OCI-LY1 (cell line): ENCODE measurements around the gene ZNF277.

Source experiments
- H2AFZ ChIP-seq: fragments of 200-600 bp; sonication (generic), shearing (Covaris generic); 2 replicates; pipeline ENCODE4 v1.6.0; 2014; ENCODE audit warnings: antibody characterized with exemption, mild to moderate bottlenecking, low read length
- H3F3A ChIP-seq: fragments of 200-600 bp; sonication (generic), shearing (Covaris generic); 2 replicates; pipeline ENCODE4 v1.6.0; 2014; ENCODE audit warnings: mild to moderate bottlenecking, antibody characterized with exemption, low read length, moderate library complexity; ENCODE audit not compliant: insufficient read depth
- H3K27ac ChIP-seq: fragments of 200-600 bp; sonication (generic); 2 replicates; pipeline ENCODE4 v1.5.1; 2014; ENCODE audit warnings: low read length, mixed run types, mild to moderate bottlenecking, low read depth; ENCODE audit not compliant: poor library complexity, severe bottlenecking
- H3K27me3 ChIP-seq: fragments of 200-600 bp; sonication (generic); 2 replicates; pipeline ENCODE4 v1.6.0; 2014; ENCODE audit warnings: antibody characterized with exemption, mild to moderate bottlenecking, low read length, moderate library complexity; ENCODE audit not compliant: insufficient read depth
- H3K36me3 ChIP-seq: fragments of 200-600 bp; sonication (generic); 2 replicates; pipeline ENCODE4 v1.6.1; 2014; ENCODE audit warnings: mild to moderate bottlenecking, antibody characterized with exemption, low read length, moderate library complexity, mixed read lengths; ENCODE audit not compliant: insufficient read depth
- H3K4me1 ChIP-seq: fragments of 200-600 bp; sonication (generic); 2 replicates; pipeline ENCODE4 v1.5.1; 2014; ENCODE audit warnings: mild to moderate bottlenecking, low read length, moderate library complexity; ENCODE audit not compliant: insufficient read depth, severe bottlenecking
- H3K4me2 ChIP-seq: fragments of 200-600 bp; sonication (generic), shearing (Covaris generic); 2 replicates; pipeline ENCODE4 v1.6.1; 2014; ENCODE audit warnings: low read length
- H3K4me3 ChIP-seq: fragments of 200-600 bp; sonication (generic); 2 replicates; pipeline ENCODE4 v1.5.1; 2014; ENCODE audit warnings: low read length, low read depth, mild to moderate bottlenecking, mixed read lengths; ENCODE audit not compliant: poor library complexity, severe bottlenecking
- H3K79me2 ChIP-seq: fragments of 200-600 bp; shearing (Covaris generic); 2 replicates; pipeline ENCODE4 v1.6.1; 2016; ENCODE audit warnings: mixed run types, low read length, mixed read lengths; ENCODE audit not compliant: insufficient read depth
- H3K9ac ChIP-seq: fragments of 200-600 bp; sonication (generic), shearing (Covaris generic); 2 replicates; pipeline ENCODE4 v1.6.1; 2014; ENCODE audit warnings: mild to moderate bottlenecking, low read length, mixed read lengths
- H3K9me2 ChIP-seq: fragments of 200-600 bp; sonication (generic), shearing (Covaris generic); 2 replicates; pipeline ENCODE4 v1.6.1; 2014; ENCODE audit warnings: low read depth, mild to moderate bottlenecking, low read length, mixed read lengths
- H3K9me3 ChIP-seq: fragments of 200-600 bp; shearing (Covaris generic); 2 replicates; pipeline ENCODE4 v1.6.1; 2014; ENCODE audit warnings: low read length, mixed read lengths
- H4K20me1 ChIP-seq: fragments of 200-600 bp; sonication (generic), shearing (Covaris generic); 2 replicates; pipeline ENCODE4 v1.6.0; 2016; ENCODE audit warnings: mild to moderate bottlenecking, low read length; ENCODE audit not compliant: insufficient read depth
- EZH2 ChIP-seq: fragments of 200-600 bp; sonication (generic), shearing (Covaris generic); IDR thresholded peaks from 2 replicates; pipeline ENCODE4 v1.8.0; 2017; ENCODE audit warnings: borderline replicate concordance, mixed run types, mild to moderate bottlenecking, antibody characterized with exemption, low read length, moderate library complexity, mixed read lengths
- TF ChIP-seq, protein P1 (sequence below): fragments of 200-600 bp; sonication (generic), shearing (Covaris generic); IDR thresholded peaks from 2 replicates; pipeline ENCODE4 v1.5.1; 2017; ENCODE audit warnings: mild to moderate bottlenecking, antibody characterized with exemption, low read length, moderate library complexity, mixed read lengths

ZNF277 gene

GRCh38 chr7:112205343-112206237 is 905 bp upstream of the ZNF277 start:
- peaks cover 10% of the 10 kb centered on the region for H3K79me2 ChIP-seq
- no peaks in the 10 kb centered on the region for H4K20me1 ChIP-seq
- no peaks in the 10 kb centered on the region for H3K9me2 ChIP-seq
- H3K27me3 ChIP-seq = no peaks in the 10 kb centered on the region
- H3K4me3 ChIP-seq = peak overlapping the region; percentile 85
- H3K36me3 ChIP-seq = no peaks in the 10 kb centered on the region
- H3K4me2 ChIP-seq = peak overlapping the region; percentile 76
- peak overlapping the region; percentile 52 for H3K9ac ChIP-seq
- H3K27ac ChIP-seq = no peak overlapping the region
- H3F3A ChIP-seq = no peaks in the 10 kb centered on the region
- no peak for TF ChIP-seq EZH2
- TF ChIP-seq, protein P1, sequence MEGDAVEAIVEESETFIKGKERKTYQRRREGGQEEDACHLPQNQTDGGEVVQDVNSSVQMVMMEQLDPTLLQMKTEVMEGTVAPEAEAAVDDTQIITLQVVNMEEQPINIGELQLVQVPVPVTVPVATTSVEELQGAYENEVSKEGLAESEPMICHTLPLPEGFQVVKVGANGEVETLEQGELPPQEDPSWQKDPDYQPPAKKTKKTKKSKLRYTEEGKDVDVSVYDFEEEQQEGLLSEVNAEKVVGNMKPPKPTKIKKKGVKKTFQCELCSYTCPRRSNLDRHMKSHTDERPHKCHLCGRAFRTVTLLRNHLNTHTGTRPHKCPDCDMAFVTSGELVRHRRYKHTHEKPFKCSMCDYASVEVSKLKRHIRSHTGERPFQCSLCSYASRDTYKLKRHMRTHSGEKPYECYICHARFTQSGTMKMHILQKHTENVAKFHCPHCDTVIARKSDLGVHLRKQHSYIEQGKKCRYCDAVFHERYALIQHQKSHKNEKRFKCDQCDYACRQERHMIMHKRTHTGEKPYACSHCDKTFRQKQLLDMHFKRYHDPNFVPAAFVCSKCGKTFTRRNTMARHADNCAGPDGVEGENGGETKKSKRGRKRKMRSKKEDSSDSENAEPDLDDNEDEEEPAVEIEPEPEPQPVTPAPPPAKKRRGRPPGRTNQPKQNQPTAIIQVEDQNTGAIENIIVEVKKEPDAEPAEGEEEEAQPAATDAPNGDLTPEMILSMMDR = no peak
- no peak overlapping the region for H2AFZ ChIP-seq
- H3K9me3 ChIP-seq = no peaks in the 10 kb centered on the region
- peaks cover 25% of the 10 kb centered on the region for H3K4me1 ChIP-seq

GRCh38 chr7:112206991-112207592 is 597 bp downstream of the ZNF277 start:
- Histone ChIP-seq H3K4me1 (peaks cover 25% of the 10 kb centered on the region), H3K36me3 (no peaks in the 10 kb centered on the region), H3K9ac (peak overlapping the region; percentile 74), H3K9me3 (no peaks in the 10 kb centered on the region), H3K9me2 (no peaks in the 10 kb centered on the region), H2AFZ (no peak overlapping the region), H3F3A (no peaks in the 10 kb centered on the region), H3K79me2 (peaks cover 10% of the 10 kb centered on the region), H3K27ac (no peak overlapping the region), H4K20me1 (no peaks in the 10 kb centered on the region), H3K4me2 (peak overlapping the region; percentile 97), H3K27me3 (no peaks in the 10 kb centered on the region), H3K4me3 (peak overlapping the region; percentile 85)
- TF ChIP-seq, protein P1 = no peak
- no peak for TF ChIP-seq EZH2

- no peak overlapping the region for H2AFZ ChIP-seq
- no peak overlapping the region for H3K27ac ChIP-seq
- H4K20me1 ChIP-seq = no peaks in the 10 kb centered on the region
- no peaks in the 10 kb centered on the region for H3K27me3 ChIP-seq
- H3F3A ChIP-seq = no peaks in the 10 kb centered on the region
- H3K9me3 ChIP-seq = no peaks in the 10 kb centered on the region
- H3K4me3 ChIP-seq = peak overlapping the region; percentile 85
- no peak overlapping the region for H3K9ac ChIP-seq
- H3K9me2 ChIP-seq = no peaks in the 10 kb centered on the region
- H3K36me3 ChIP-seq = no peaks in the 10 kb centered on the region
- peak overlapping the region; percentile 97 for H3K4me2 ChIP-seq
- peaks cover 10% of the 10 kb centered on the region for H3K79me2 ChIP-seq
- peaks cover 25% of the 10 kb centered on the region for H3K4me1 ChIP-seq
- TF ChIP-seq, protein P1 = no peak
- TF ChIP-seq EZH2 = no peak
These were observed 1.3 kb downstream of the ZNF277 start for GRCh38 chr7:112207765-112208164.
